HEK293 (cell line): Measurements from ENCODE around the gene POLR1G.
A peak's percentile ranks its signal among the peaks of the same experiment; 100 is the strongest.

ENCODE experiments used
- CTCF ChIA-PET: fragments of 350-600 bp; formaldehyde crosslinking; extraction: SDS; loops from one replicate; lab custom pipeline; 2021; ENCODE audit warnings: antibody characterized with exemption; lab: Yijun Ruan, JAX
- POLR2A ChIA-PET: fragments of 300-600 bp; formaldehyde crosslinking; extraction: SDS; loops from one replicate; lab custom pipeline; 2020; ENCODE audit warnings: antibody characterized with exemption, inconsistent platforms; lab: Yijun Ruan, JAX
- H3K27ac ChIP-seq: fragments of 200-500 bp; sonication (Bioruptor generic); 2 replicates; pipeline ENCODE4 v1.5.1; 2014; ENCODE audit warnings: low read depth, low read length, control low read depth, inconsistent platforms; ENCODE audit errors: extremely low read depth
- H3K36me3 ChIP-seq, 2 experiments: fragments of 200-500 bp in 1 of 2; sonication (Bioruptor generic) in 1 of 2; 1 replicate in 1 of 2; 2 replicates in 1 of 2; pipeline ENCODE4 v1.5.1; 2014 to 2017; ENCODE audit warnings: inconsistent platforms in 2 of 2, low read length in 2 of 2; ENCODE audit not compliant: control insufficient read depth in 2 of 2, insufficient read depth in 1 of 2
- H3K4me1 ChIP-seq: fragments of 200-500 bp; sonication (Bioruptor generic); 2 replicates; pipeline ENCODE4 v1.5.1; 2014; ENCODE audit warnings: mild to moderate bottlenecking, low read length, inconsistent platforms; ENCODE audit not compliant: control insufficient read depth, insufficient read depth
- H3K4me3 ChIP-seq: 2 replicates; pipeline ENCODE4 v1.5.1; 2011; ENCODE audit warnings: low read depth, mild to moderate bottlenecking, control low read depth, low read length, moderate library complexity
- H3K9me3 ChIP-seq: fragments of 200-500 bp; sonication (Bioruptor generic); 2 replicates; pipeline ENCODE4 v1.5.1; 2014; ENCODE audit warnings: low read depth, low read length, inconsistent platforms; ENCODE audit not compliant: control insufficient read depth, insufficient read depth
- CTCF ChIP-seq: fragments of 450-650 bp; formaldehyde crosslinking; IDR thresholded peaks from 2 replicates; pipeline ENCODE4 v1.5.1; 2016; ENCODE audit warnings: missing biosample characterization, missing genetic modification characterization
- GLI4 ChIP-seq: fragments of 450-650 bp; formaldehyde crosslinking; IDR thresholded peaks from 2 replicates; pipeline ENCODE4 v1.5.1; 2016; ENCODE audit warnings: missing biosample characterization, missing genetic modification characterization
- PRDM1 ChIP-seq: fragments of 450-650 bp; formaldehyde crosslinking; IDR thresholded peaks from 2 replicates; pipeline ENCODE4; 2016; ENCODE audit warnings: missing biosample characterization, missing genetic modification characterization
- ZBTB21 ChIP-seq: fragments of 450-650 bp; formaldehyde crosslinking; IDR thresholded peaks from 2 replicates; pipeline ENCODE4 v1.5.1; 2017; ENCODE audit warnings: missing biosample characterization, missing genetic modification characterization
- ZNF138 ChIP-seq: fragments of 450-650 bp; formaldehyde crosslinking; IDR thresholded peaks from 2 replicates; pipeline ENCODE4 v1.5.1; 2016; ENCODE audit warnings: missing biosample characterization, missing genetic modification characterization, borderline replicate concordance
- ZNF350 ChIP-seq: fragments of 450-650 bp; formaldehyde crosslinking; IDR thresholded peaks from 2 replicates; pipeline ENCODE4 v1.5.0; 2017; ENCODE audit warnings: missing biosample characterization, mild to moderate bottlenecking, missing genetic modification characterization
- ZNF366 ChIP-seq: fragments of 450-650 bp; formaldehyde crosslinking; conservative IDR thresholded peaks from 2 replicates; pipeline ENCODE4 v1.5.1; 2016; ENCODE audit warnings: missing biosample characterization, missing genetic modification characterization
- ZNF37A ChIP-seq: fragments of 450-650 bp; IDR thresholded peaks from 2 replicates; pipeline ENCODE4 v1.5.1; 2018; ENCODE audit warnings: missing biosample characterization, missing genetic modification characterization
- ZNF398 ChIP-seq: fragments of 450-650 bp; formaldehyde crosslinking; IDR thresholded peaks from 2 replicates; pipeline ENCODE4 v1.5.1; 2017; ENCODE audit warnings: missing biosample characterization, missing genetic modification characterization
- ZNF488 ChIP-seq: fragments of 450-650 bp; formaldehyde crosslinking; IDR thresholded peaks from 2 replicates; pipeline ENCODE4 v1.5.1; 2016; ENCODE audit warnings: missing biosample characterization, missing genetic modification characterization
- ZNF501 ChIP-seq: fragments of 450-650 bp; formaldehyde crosslinking; IDR thresholded peaks from 2 replicates; pipeline ENCODE4 v1.5.1; 2016; ENCODE audit warnings: missing biosample characterization, missing genetic modification characterization
- ZNF555 ChIP-seq: fragments of 450-650 bp; formaldehyde crosslinking; conservative IDR thresholded peaks from 2 replicates; pipeline ENCODE4 v1.5.1; 2017; ENCODE audit warnings: missing biosample characterization, mild to moderate bottlenecking, missing genetic modification characterization, inconsistent platforms
- ZNF560 ChIP-seq: fragments of 450-650 bp; formaldehyde crosslinking; IDR thresholded peaks from 2 replicates; pipeline ENCODE4 v1.5.1; 2017; ENCODE audit warnings: missing biosample characterization, missing genetic modification characterization, borderline replicate concordance
- ZNF561 ChIP-seq: fragments of 450-650 bp; IDR thresholded peaks from 2 replicates; pipeline ENCODE4 v1.5.1; 2018; ENCODE audit warnings: missing biosample characterization, missing genetic modification characterization, borderline replicate concordance
- ZNF580 ChIP-seq: fragments of 450-650 bp; formaldehyde crosslinking; IDR thresholded peaks from 2 replicates; pipeline ENCODE4 v1.5.1; 2016; ENCODE audit warnings: missing biosample characterization, missing genetic modification characterization
- ZNF664 ChIP-seq: fragments of 450-650 bp; formaldehyde crosslinking; IDR thresholded peaks from 2 replicates; pipeline ENCODE4 v1.5.1; 2016; ENCODE audit warnings: missing biosample characterization, missing genetic modification characterization
- ZNF768 ChIP-seq: fragments of 450-650 bp; formaldehyde crosslinking; IDR thresholded peaks from 2 replicates; pipeline ENCODE4 v1.5.1; 2018; ENCODE audit warnings: missing biosample characterization, mild to moderate bottlenecking, missing genetic modification characterization

The POLR1G gene

GRCh38 chr19:45391346-45391745 is 15.1 kb upstream of the POLR1G start (continued):
- TF ChIP-seq ZNF37A (no peak), ZNF768 (tag by site-specific recombination) (no peak), GLI4 (tag by site-specific recombination) (no peak)

- no peak overlapping the region for H3K4me3 ChIP-seq
- POLR2A ChIA-PET, result interaction anchor here (0.6 to 1.3 kb wide), 2 partner anchors 11 to 474 kb away, joined by 3 to 5 read pairs; no protein-coding TSS in a partner anchor
- H3K36me3 ChIP-seq, result no peaks in the 10 kb centered on the region; a peak in 1 of 3 replicates
- H3K9me3 ChIP-seq, result no peaks in the 10 kb centered on the region
- H3K27ac ChIP-seq, result no peak overlapping the region
- no peaks in the 10 kb centered on the region for H3K4me1 ChIP-seq
- CTCF ChIA-PET, result interaction anchor here (0.6 to 3.2 kb wide), 5 partner anchors 11 to 246 kb away, joined by 4 to 28 read pairs (median 7); partner anchors contain the start of gene PPP1R13L
- TF ChIP-seq ZNF350 (tag by site-specific recombination) (no peak), ZNF561 (tag by site-specific recombination) (no peak), ZNF555 (tag by site-specific recombination) (no peak), ZNF560 (tag by site-specific recombination) (no peak), ZNF488 (tag by site-specific recombination) (no peak), ZNF768 (tag by site-specific recombination) (peak; percentile 69; the same call in 1 of the 2 replicates), ZNF138 (tag by site-specific recombination) (no peak), ZNF664 (tag by site-specific recombination) (peak; percentile 95), ZNF580 (tag by site-specific recombination) (0 out of 2 replicates have a peak, but pooled peaks have one; percentile 9), ZBTB21 (no peak), CTCF (tag by site-specific recombination) (no peak)
These were observed 14.4 kb upstream of the POLR1G start for GRCh38 chr19:45391871-45392665.

GRCh38 chr19:45395821-45396617 is 10.4 kb upstream of the POLR1G start:
- POLR2A ChIA-PET, result no interaction called here
- CTCF ChIA-PET, result interaction anchor here (0.7 kb wide), 1 partner anchor 250 kb away, joined by 3 read pairs; no protein-coding TSS in a partner anchor
- TF ChIP-seq ZNF398 (tag by site-specific recombination) (0 out of 2 replicates have a peak, but pooled peaks have one; percentile 10), ZNF366 (tag by site-specific recombination) (peak; percentile 52), CTCF (tag by site-specific recombination) (0 out of 2 replicates have a peak, but pooled peaks have one; percentile 16), ZNF501 (no peak), PRDM1 (tag by site-specific recombination) (peak; percentile 63; the same call in 1 of the 2 replicates)
- Histone ChIP-seq H3K27ac (no peak overlapping the region), H3K36me3 (no peaks in the 10 kb centered on the region; a peak in 1 of 3 replicates), H3K9me3 (no peaks in the 10 kb centered on the region), H3K4me1 (no peaks in the 10 kb centered on the region), H3K4me3 (no peak overlapping the region)
